HEK293T (cell line): Measurements from ENCODE around the gene CCL3.
"Not testable (repeated sequence)": the region's sequence is repeated elsewhere in the genome, so short reads cannot be mapped to it uniquely, and the experiment has no call there.

ENCODE experiments used
- BHLHE40 ChIP-seq: fragments of 450-650 bp; IDR thresholded peaks from 2 replicates; pipeline ENCODE4 v1.6.1; 2016; ENCODE audit warnings: mild to moderate bottlenecking, moderate library complexity, borderline replicate concordance
- ELF4 ChIP-seq: fragments of 450-650 bp; IDR thresholded peaks from 2 replicates; pipeline ENCODE4 v1.6.1; 2017; ENCODE audit warnings: antibody characterized with exemption
- FOXM1 ChIP-seq: fragments of 450-650 bp; IDR thresholded peaks from 2 replicates; pipeline ENCODE4 v1.6.1; 2017; ENCODE audit warnings: mild to moderate bottlenecking, borderline replicate concordance
- HDGF ChIP-seq: fragments of 450-650 bp; IDR thresholded peaks from 2 replicates; pipeline ENCODE4 v1.6.1; 2017; ENCODE audit warnings: antibody characterized with exemption, borderline replicate concordance
- TARDBP ChIP-seq: fragments of 450-650 bp; IDR thresholded peaks from 2 replicates; pipeline ENCODE4 v1.6.1; 2016
- ZNF384 ChIP-seq: fragments of 450-650 bp; IDR thresholded peaks from 2 replicates; pipeline ENCODE4 v1.6.1; 2016

DNA sequence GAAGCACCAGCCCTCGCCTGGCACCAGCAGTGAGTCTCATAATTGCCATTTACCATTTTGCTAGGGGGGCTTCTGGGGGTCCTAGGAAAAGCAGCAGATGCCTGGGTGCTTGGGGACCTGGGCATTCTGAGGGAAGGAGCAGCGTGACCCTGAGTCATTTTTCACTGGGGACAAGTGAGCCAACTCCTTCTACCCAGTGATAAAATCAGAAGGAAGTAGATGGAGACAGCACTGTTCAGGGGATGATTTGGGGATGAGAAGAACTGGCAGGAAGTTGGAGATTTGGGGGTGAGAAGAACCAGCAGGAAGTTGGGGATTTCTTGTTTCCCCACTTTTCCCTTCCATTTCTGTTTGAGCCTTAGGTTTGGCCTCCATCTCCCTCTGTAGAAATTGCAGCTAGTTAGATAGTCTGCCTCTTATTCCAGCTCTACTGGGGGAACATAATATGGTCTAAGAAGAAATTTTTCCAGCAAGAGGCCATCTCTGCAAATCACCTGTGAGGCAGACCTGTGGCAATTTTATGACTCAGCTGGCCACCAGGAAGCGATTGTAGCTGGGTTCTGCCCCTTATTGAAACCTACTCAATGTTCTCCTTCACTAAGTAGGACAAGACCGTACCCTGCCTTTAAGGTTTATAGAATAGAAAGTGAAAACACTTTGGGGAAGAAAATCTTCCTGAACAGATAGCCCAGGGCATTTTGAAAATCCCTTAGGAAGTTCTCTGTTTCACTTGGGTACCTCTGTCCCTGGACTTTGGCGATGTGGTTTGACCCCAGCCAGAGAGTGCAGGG, 8.1 kb downstream of the CCL3 start:
- not testable (repeated sequence) for TF ChIP-seq FOXM1, HDGF, TARDBP, BHLHE40, ELF4, ZNF384
